Choroid plexus epithelial cell (primary cell): ENCODE results near the gene MMP21.

Experiments
- DNase-seq: peaks from one replicate; pipeline ENCODE4 v3.0.0-alpha.2; 2010; ENCODE audit warnings: low read depth
- H3K4me3 ChIP-seq: 2 replicates; pipeline ENCODE4 v1.5.1; 2011; ENCODE audit warnings: low read depth, mild to moderate bottlenecking, control low read depth, low read length, moderate library complexity
- TF ChIP-seq, protein P1 (sequence below): conservative IDR thresholded peaks from 2 replicates; pipeline ENCODE4 v1.5.1; 2011; ENCODE audit warnings: low read depth, mild to moderate bottlenecking, control low read depth, inconsistent platforms, low read length, moderate library complexity

The MMP21 gene

GRCh38 chr10:125766511-125766910 lies 9.1 kb downstream of the MMP21 start:
- TF ChIP-seq, protein P1, sequence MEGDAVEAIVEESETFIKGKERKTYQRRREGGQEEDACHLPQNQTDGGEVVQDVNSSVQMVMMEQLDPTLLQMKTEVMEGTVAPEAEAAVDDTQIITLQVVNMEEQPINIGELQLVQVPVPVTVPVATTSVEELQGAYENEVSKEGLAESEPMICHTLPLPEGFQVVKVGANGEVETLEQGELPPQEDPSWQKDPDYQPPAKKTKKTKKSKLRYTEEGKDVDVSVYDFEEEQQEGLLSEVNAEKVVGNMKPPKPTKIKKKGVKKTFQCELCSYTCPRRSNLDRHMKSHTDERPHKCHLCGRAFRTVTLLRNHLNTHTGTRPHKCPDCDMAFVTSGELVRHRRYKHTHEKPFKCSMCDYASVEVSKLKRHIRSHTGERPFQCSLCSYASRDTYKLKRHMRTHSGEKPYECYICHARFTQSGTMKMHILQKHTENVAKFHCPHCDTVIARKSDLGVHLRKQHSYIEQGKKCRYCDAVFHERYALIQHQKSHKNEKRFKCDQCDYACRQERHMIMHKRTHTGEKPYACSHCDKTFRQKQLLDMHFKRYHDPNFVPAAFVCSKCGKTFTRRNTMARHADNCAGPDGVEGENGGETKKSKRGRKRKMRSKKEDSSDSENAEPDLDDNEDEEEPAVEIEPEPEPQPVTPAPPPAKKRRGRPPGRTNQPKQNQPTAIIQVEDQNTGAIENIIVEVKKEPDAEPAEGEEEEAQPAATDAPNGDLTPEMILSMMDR, result no peak
- DNase-seq, result no peak
- no peak overlapping the region for H3K4me3 ChIP-seq

DNA sequence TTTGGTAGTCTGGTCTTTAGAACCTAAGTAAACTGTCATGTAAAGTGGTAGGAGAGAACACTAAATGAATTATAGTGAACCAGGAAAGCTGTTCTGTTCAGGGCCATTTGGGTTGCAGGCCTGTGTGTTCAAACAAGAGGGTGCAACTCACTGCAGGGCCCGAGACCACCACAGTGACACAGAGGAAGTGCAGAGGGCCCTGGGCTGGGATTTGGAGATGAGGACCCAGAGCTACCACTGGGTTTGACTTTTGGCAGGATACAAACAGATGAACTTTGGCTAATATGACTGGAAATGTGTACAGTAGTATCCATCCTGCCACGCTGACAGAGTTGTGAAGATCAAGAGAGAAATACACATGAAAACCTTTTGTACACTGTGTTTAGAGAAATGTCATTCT lies 9.8 kb downstream of the MMP21 start:
- TF ChIP-seq, protein P1, result no peak
- DNase-seq, result no peak
- no peak overlapping the region for H3K4me3 ChIP-seq

DNA sequence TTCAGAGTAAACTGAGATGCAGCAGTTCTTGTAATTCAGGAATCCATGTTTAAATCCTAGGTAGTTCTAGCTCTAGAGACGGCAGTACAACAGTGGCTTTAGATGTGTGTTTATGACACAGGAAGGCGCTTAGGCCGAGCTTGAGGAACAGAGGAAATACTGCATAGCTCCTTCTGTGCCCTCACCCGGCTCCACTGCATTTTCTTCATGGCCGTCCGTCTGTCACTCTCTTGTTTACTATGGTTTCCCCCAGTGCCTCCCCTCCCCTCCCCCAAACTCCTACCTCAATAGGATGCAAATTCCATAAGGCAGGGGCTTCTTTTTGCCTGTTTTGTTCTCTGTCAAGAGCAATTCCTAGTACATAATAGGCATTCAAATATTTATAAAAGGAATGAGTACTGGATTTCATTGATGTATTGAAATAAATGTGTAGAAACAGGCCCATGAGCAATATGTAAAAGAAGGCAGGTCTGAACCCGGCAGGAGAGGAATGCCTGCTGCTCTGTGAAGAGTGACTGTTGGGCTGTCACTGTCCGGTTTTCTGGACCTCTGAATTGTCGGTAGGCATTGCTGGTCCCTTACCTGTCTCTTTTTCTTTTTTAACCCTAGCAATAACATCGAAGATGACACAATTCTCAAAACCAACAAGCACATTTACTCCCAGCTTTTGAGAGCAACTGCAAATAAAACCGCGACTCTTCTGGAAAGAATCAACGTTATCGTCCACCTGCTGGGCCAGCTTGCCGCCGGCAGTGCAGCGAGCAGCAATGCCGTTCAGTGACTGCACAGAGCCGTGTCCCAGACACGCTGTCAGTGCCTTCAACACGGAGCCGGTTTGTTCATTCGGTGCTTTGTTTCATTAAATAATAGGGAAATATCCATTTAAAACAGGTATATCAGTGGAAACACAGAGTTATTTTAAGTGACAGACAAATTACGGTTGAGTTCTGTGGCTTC lies 12.7 kb downstream of the MMP21 start:
- no peak for DNase-seq
- TF ChIP-seq, protein P1, result no peak
- no peak overlapping the region for H3K4me3 ChIP-seq

DNA sequence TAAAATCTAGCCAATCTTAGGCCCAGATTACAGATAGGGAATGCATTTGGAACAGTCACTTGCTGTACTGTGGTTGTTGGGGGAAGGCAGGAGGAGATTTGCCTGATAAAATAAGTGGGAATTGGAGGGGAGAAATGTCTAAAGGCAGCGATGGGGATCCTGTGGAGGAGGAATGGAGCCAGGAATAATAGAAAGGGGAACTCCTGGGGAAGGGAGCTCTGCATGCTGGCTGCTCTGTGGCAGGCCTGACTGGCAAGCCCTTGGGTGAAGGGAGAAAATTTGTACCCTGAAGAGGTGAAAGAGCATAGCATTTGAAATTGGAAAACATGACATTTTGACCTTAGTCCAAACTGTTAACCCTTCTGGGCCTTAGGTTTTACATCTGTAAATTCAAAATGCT lies 13.7 kb downstream of the MMP21 start:
- DNase-seq, result no peak
- TF ChIP-seq, protein P1, result no peak

DNA sequence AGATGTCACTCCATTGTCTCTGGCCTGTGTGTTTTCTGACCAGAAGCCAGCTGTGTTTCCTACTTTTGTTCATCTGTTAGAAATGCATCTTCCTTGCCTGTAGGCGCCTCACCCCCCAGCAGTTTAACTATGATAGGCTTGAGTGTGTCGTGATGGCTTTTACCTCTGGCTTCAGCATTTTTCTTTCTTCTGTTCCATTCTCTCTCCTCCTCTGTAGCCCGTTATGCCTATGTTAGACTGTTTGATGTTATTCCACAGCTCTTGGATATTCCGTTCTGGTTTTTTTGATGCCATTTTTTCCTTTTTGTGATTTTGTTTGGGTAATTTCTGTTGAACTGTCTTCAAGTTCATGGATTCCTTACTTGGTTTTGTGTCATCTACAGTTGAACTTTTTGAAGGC lies 17.9 kb downstream of the MMP21 start:
- H3K4me3 ChIP-seq, result no peak overlapping the region
- TF ChIP-seq, protein P1, result no peak
- DNase-seq, result no peak

More for the DNA sequence above, 13.7 kb downstream of the MMP21 start:
- H3K4me3 ChIP-seq, result no peak overlapping the region

GRCh38 chr10:125756853-125757487 lies 18.7 kb downstream of the MMP21 start:
- TF ChIP-seq, protein P1, result no peak
- no peak overlapping the region for H3K4me3 ChIP-seq

More at GRCh38 chr10:125756853-125757487, 18.7 kb downstream of the MMP21 start:
- no peak for DNase-seq
